ENCODE results near the gene LCLAT1. TPM values are rescaled to one million over a fixed set of nuclear protein-coding genes. Genes with fewer than 3 reads are reported as not detected.
"Not testable (repeated sequence)": the region's sequence is repeated elsewhere in the genome, so short reads cannot be mapped to it uniquely, and the experiment has no call there.

Gene LCLAT1
- polyA plus RNA-seq, 5 donors, result 10.6 to 15.9 (median 12.7) TPM

- DNase-seq, result no peak
Observed at GRCh38 chr2:30584116-30584515, 137.1 kb downstream of the LCLAT1 start.

- no peak for DNase-seq
Observed at GRCh38 chr2:30588994-30589393, 141.9 kb downstream of the LCLAT1 start.

DNA sequence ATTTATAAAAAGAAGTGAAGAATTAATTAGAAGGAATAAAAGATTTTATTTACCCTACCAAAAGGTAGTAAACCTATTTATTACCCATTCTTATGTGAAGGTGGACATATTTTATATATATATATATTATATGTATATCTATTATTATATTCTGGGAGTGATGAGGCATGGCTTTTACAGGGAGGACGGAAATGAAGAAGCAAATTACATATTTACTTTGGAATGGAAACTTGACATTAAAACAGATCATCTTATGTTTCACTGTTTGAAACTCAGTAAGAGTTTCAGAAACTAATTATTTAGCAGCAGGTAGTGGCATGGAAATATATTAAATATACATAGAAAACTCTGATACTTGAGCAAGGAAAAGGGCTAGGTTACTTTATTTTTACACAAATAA is 143.4 kb downstream of the LCLAT1 start:
- no peak for DNase-seq

DNA sequence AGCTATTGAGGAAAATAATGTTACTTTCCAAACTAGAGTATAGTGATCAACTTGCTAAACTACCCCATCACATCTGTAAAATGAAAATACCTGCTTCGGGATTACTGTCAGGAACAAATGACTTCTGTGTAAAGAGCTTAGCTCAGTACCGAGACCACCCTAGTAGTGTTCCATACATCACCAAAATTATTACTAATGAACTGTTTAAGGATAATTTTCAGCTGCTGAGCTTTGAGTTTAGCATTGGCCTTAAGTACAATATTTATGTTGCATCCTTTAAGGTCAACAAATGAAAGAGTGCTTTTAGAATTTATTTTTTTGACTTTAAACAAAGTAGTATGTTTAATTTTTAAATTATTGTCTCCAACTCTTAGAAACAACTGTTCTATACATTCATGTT is 144.1 kb downstream of the LCLAT1 start:
- DNase-seq, result peak; percentile 37 to 38

DNA sequence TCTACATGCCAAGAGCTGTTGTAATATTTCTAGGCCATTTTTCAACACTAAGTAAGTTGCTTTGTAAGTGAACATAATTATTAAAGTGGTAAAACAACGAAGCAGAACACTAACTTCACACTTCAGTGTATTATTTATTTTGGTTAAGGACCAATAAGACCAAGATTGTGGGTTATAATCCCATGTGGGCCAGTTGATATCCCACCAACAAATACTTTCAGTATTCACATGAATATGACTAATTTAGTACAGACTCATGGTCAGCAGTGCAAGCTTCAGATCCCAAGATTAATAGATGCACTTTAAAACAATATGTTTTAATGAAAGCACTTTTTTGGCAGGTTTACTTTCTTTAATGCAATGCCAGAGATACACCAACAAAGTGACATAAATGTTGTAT is 154.3 kb downstream of the LCLAT1 start:
- no peak for DNase-seq

GRCh38 chr2:30605197-30605596 is 158.2 kb downstream of the LCLAT1 start:
- DNase-seq, result no peak

DNA sequence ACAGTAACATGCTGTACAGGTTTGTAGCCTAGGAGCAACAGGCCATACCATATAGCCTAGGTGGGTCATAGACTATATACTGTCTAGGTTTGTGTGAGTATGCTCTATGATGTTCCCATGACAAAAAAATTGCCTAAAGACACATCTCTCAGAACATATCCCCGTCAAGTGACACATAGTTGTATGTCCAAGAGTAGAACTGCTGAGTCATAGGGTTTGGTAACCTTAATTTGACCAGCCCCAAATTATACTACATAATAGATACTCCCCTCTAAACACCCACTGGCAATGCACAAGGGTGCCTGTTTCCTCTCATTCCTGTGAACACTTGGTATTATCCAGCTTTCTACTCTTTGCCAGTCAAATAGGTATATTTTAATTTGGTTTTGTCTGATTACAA is 161.6 kb downstream of the LCLAT1 start:
- no peak for DNase-seq

DNA sequence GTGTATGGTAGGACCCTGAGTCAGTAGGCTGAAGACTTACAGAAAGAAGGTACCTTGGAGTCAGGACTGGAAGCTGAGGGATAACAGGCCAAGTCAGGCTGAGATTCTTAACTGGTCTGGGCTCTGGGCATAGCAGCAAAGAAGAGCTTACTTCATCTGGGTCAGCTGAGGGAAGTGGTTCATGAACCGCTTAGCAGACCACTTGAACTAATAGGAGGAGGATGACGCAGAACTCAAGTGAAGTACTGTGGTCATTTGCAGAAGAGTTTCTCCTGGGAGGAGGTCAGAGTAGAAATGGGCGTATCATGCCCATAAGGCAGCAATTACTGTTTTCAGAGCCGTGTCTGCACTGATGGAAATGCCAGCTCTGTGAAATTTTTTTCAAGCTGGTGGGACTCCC is 164.5 kb downstream of the LCLAT1 start:
- DNase-seq, result peak in 1 of 2 donors; percentile 18

DNA sequence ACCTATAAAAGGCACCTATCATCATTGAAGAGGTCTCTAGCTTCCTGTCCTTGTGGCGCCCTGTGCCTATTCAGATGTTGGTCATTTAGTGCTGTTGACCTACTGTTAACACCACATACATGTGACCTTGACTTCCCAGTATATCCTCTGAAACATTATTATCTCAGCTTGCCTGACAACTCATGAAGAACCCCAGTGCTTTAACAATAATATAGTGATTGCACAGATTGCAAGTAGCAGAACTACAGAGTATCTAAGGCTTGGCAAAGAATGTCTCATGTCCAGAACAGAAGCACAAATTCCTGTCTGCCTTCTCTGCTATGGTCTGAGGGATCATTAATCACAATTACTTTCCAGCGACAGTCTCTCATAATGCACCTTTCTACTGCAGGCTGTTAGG is 165.3 kb downstream of the LCLAT1 start:
- DNase-seq, result no peak

DNA sequence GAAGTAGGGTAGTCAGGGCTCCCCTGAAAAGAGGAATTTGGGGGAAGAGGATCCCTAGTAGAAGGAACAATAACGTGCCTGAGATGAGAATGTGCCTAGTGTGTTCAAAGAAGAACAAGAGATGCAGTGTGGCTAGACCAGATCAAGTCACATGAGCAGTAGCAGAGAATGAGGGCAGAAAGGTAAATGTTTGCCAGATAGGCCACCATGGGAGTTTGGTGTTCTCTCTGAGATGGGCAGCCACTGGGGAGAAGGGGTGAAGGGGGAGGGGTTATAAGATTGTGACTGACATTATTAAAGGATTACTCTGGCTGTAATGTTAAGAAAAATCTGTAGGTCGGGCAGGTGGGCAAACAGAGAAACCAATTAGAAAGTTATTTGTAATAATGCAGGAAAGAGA is 166.0 kb downstream of the LCLAT1 start:
- DNase-seq, result no peak

- DNase-seq, result not testable (repeated sequence)
Observed at GRCh38 chr2:30614227-30614626, 167.2 kb downstream of the LCLAT1 start.

DNA sequence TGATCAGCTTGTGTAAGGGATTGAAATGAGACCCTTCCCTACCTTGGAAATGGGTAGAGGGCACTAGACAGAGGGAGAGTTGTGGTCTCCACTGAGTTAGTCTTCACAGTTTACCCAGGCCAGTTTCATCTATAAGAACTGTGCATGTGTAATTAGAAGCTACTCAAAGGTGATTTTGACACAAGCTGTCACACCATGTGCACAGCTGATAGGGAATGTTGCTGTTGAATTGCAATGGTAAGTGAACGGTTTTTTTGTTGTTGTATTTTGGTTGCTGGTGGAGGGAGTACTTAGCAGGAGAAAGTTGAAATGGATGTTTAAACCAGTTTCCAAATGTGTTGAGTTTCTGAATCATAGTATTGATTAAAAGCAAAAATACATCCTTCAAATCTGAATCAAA is 168.9 kb downstream of the LCLAT1 start:
- DNase-seq, result no peak

DNA sequence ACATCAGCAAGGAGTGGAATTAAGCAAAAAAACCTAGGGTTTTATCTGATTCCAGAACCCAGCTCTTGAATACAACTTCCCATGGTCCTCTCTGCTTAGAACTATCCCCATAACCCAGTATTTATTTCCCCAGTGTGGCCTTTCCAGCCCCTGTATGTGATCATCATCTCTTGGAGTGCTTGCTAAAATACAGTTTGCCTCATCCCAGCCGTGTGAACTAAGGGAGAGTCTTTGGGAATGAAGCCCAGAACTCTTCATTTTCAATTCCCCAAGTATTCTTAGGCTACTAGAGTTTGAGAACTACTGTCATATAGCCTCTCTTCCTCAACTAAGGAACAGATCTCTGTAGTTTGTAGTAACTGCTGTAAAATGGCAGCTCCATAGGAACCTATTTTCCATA is 173.1 kb downstream of the LCLAT1 start:
- no peak for DNase-seq

DNA sequence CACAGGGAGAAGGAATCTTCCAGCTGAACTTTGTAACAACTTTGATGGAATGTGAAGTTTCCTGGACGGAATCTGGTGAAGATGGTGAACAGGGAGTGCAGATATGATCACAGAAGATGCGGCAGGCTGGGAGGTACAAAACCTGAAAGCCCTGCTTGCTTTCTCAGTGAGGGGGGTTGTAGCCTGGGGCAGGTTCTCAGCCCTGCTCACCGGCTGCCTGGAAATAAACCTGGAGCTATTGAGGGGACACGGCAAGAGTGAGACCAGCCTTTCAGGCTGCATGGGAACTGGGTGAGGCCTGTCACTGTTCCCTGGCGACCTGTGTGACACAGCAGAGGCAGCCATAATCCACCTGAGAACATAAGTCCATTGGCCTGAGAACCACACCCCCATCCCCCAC is 174.8 kb downstream of the LCLAT1 start:
- no peak for DNase-seq

DNA sequence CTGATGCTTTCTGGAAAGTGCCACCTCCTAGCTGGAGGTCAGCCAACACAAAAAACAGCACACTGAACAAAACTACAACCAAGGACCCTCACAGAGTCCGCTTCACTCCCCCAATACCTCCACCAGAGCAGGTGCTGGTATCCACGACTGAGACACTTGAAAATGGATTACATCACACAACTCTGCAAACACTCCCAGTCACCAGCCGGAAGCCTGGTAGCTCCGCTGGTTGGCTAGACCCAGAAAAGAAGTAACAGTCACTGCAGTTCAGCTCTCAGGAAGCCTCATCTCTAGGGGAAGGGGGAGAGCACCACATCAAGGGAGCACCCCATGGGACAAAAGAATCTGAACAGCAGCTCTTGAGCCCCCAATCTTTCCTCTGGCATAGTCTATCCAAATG is 175.4 kb downstream of the LCLAT1 start:
- peak in 1 of 2 donors; percentile 11 for DNase-seq

GRCh38 chr2:30625276-30625675 is 178.2 kb downstream of the LCLAT1 start:
- no peak for DNase-seq

DNA sequence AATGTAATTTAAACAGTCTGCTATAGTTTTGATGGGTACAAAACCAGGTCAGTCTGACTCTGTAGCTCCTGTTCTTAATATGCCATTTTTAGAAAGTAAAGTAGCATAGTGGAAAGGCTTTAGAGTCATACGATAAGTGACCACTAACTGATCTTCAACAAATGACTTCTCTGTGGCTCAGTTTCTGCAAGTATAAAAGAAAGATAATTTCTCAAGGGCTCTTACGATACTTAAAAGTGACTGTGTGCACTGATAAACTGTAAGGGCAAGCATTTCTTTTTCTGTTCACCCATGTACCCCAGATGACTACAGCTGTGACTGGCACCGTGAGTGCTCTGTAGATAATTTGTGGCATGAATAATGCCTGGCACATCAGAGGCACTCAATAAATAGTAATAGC is 178.7 kb downstream of the LCLAT1 start:
- DNase-seq, result no peak

DNA sequence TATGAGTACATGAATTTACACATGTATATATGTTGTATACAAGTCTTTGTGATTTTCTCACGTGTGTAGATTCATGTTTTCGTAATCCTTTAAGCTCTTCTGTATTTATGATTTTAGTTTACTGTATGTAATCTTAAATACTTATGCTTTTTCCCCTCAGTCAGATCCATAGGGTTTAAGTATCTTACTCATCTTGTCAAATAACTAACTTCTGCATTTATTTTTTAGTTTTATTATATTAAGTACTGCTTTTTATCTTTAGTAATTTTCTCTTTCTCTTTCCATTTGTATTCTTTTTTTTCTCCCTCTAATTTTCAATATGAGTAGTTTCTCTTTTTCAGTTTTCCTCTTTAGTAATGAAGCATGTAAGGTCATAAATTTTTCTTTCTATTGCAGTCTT is 179.4 kb downstream of the LCLAT1 start:
- DNase-seq, result no peak

DNA sequence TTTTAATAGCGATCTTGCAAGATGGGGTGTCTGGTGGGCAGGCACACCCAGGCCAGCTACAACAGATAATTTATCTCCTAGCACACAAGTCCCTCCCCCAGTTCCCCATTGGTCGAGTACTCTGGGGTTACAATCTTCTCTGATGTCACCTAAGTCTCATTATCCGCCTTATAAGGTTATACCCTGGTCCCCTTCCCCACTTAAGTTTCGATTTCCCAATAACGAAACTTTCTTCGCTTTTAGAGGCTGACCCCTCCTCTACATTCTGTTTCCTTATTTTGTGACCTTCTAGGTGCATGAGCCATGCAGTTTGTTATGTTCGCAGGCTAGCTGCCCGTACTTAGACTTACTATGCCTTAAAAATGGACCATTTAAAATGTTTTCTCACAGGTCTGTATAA is 180.1 kb downstream of the LCLAT1 start:
- no peak for DNase-seq

DNA sequence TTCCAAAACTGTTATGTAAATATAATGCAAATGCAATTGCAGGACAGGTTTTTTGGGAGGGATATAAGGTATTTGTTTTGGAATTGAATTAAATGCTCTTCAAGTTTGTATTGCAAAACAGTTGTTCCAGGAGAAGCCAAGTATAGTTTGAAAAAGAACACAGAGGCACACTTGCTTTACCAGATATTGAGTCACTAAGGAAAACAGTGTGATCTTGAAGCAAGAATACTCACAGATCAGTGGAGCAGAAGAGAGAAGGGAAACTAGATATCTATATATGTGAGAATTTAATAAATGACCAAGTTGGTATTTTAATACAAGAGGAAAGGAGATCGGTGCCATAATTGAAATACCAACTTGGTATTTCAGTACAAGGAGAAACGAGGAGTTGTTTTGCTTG is 181.3 kb downstream of the LCLAT1 start:
- DNase-seq, result no peak

- DNase-seq, result no peak
Observed at GRCh38 chr2:30629866-30630265, 182.8 kb downstream of the LCLAT1 start.

GRCh38 chr2:30631051-30631671 is 184.1 kb downstream of the LCLAT1 start:
- no peak for DNase-seq

DNA sequence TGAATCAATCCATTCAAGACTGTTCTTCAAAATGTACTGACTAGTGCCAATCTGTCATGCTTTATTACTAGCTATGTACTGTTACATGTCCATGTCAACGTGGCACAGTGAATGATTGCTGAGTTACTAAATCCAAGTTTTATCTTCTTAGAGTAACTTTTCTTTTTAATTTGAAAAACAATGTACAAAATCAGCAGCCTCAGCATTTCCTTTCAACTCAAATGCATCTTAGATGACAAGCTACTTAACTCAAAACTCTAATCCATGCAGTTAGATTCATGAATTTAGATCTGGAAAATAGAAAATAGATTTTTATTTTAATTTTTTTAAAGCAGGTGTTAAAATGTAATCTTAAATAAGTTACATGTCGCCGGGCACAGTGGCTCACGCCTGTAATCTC is 186.0 kb downstream of the LCLAT1 start:
- DNase-seq, result no peak

DNA sequence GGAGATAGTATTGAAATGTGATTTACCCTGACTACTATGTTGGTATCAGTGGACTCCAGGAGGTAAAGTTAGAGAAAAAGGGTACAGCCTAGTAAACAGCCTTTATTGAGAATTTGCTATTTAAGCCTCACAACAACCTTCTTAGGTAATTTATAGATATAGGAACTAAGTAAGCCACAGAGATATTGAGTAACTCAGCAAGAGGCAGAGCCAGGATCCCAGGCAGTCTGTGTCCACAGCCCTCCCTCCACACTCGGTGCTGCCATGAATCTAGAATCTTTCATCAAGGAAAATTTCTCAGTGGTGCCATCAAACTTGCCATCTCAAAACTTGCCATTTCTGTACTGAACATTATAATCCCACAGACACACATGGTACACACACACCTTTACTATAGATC is 189.3 kb downstream of the LCLAT1 start:
- DNase-seq, result no peak

DNA sequence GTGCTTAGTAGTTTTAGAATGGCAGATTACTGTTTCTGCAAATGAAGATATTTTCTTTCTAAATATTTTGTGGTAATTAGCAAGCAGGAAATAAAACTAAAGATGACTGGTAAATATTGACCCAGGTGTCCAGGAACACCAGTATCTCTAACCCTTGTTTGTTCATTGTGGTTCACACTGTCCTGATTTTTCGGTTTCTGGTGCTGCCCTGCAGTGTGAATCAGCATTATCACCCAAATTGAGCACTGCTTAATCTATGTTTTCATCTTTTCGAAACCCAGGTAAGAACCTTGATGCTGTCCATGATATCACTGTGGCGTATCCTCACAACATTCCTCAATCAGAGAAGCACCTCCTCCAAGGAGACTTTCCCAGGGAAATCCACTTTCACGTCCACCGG is 192.8 kb downstream of the LCLAT1 start:
- DNase-seq, result no peak

Data from right lung (tissue), 5 donors.